Glomerular visceral epithelial cell (primary cell): Measurements from ENCODE around the gene AZIN2.
"Not testable (repeated sequence)": the region's sequence is repeated elsewhere in the genome, so short reads cannot be mapped to it uniquely, and the experiment has no call there.

Experiments
- DNase-seq: peaks from one replicate; pipeline ENCODE4 v3.0.0-alpha.2; 2016; ENCODE audit errors: extremely low spot score

Gene AZIN2

GRCh38 chr1:33080885-33081553, at the start of gene AZIN2:
Gene AZIN2 (plus strand): TSS chr1:33081153. CDS start chr1:33082250, 1,097 bp downstream.
- peak; percentile 95 for DNase-seq

GRCh38 chr1:33031506-33031905, 49.4 kb upstream of the AZIN2 start:
- no peak for DNase-seq

GRCh38 chr1:33032126-33032869, 48.7 kb upstream of the AZIN2 start:
- no peak for DNase-seq

- no peak for DNase-seq
Measured at GRCh38 chr1:33036051-33036525, 44.9 kb upstream of the AZIN2 start.

- peak; percentile 99 for DNase-seq
Measured at GRCh38 chr1:33036526-33037503, 44.1 kb upstream of the AZIN2 start, which contains the start of gene AK2. Gene AK2 (minus strand): TSS chr1:33036883. CDS start chr1:33036828, 55 bp downstream.

- no peak for DNase-seq
Measured at GRCh38 chr1:33039840-33040239, 41.1 kb upstream of the AZIN2 start.

GRCh38 chr1:33041026-33041425, 39.9 kb upstream of the AZIN2 start:
- no peak for DNase-seq

GRCh38 chr1:33042831-33043230, 38.1 kb upstream of the AZIN2 start:
- no peak for DNase-seq

- peak; percentile 71 for DNase-seq
Measured at GRCh38 chr1:33043267-33044092, 37.5 kb upstream of the AZIN2 start.

GRCh38 chr1:33045246-33045645, 35.7 kb upstream of the AZIN2 start:
- DNase-seq = no peak

GRCh38 chr1:33045814-33046213, 35.1 kb upstream of the AZIN2 start:
- no peak for DNase-seq

GRCh38 chr1:33046234-33046633, 34.7 kb upstream of the AZIN2 start:
- DNase-seq = not testable (repeated sequence)

- no peak for DNase-seq
Measured at GRCh38 chr1:33047290-33047689, 33.7 kb upstream of the AZIN2 start.

GRCh38 chr1:33047839-33048305, 33.1 kb upstream of the AZIN2 start:
- no peak for DNase-seq

- DNase-seq = no peak
Measured at GRCh38 chr1:33048426-33048825, 32.5 kb upstream of the AZIN2 start.

- no peak for DNase-seq
Measured at GRCh38 chr1:33049371-33049770, 31.6 kb upstream of the AZIN2 start.

GRCh38 chr1:33050221-33051076, 30.5 kb upstream of the AZIN2 start:
- DNase-seq = peak; percentile 84

GRCh38 chr1:33055210-33056008, 25.5 kb upstream of the AZIN2 start:
- peak; percentile 88 for DNase-seq

- no peak for DNase-seq
Measured at GRCh38 chr1:33056426-33056825, 24.5 kb upstream of the AZIN2 start.
